Raji (cell line): Measurements from ENCODE around the gene SLC2A9.

Experiments
- POLR2A ChIP-seq: IDR thresholded peaks from 2 replicates; pipeline ENCODE4 v1.6.1; 2011; ENCODE audit warnings: low read depth, low read length, control low read depth; ENCODE audit not compliant: insufficient read depth

SLC2A9 gene

DNA sequence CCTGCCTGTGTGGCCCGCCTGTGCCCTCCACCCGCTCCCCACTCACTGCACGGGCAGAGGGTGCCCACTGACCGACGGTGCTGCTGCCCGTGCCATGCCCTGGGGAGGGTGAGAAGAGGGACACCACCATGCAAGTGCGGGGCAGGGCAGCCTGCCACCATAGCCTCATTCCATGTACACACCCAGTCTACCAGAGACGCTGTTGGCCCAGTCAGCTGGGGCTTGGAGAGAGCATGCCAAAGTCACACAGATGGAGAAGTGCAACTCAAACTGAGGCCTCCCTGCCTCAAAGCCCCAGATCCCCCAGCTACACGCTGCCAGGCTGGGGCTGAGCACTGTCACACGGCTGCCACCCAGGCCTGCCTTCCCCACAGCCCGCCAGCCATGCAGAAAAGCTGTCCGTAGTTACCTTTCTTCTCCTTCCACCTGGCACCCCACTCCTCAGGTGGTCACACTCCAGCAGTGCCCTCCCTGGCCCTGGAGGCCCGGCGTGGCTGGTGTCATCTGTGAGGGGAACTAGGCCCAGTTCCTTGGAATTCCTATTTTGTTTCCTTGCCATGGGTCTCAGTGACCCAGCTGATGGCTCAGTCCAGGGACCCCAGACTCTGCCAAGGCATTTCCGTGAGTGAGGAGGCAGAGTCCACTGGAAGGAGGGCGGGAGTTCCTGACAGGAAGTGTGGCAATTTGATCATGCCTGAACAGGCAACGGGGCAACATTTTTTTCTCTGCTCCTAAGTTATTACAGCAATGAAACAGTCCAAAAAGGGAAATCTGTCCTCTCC is at the start of gene SLC2A9:
Gene SLC2A9 (minus strand): TSS at position 627 of the 782 bp plus-strand sequence. CDS start 68 bp downstream, at position 559.
- no peak for TF ChIP-seq POLR2A

DNA sequence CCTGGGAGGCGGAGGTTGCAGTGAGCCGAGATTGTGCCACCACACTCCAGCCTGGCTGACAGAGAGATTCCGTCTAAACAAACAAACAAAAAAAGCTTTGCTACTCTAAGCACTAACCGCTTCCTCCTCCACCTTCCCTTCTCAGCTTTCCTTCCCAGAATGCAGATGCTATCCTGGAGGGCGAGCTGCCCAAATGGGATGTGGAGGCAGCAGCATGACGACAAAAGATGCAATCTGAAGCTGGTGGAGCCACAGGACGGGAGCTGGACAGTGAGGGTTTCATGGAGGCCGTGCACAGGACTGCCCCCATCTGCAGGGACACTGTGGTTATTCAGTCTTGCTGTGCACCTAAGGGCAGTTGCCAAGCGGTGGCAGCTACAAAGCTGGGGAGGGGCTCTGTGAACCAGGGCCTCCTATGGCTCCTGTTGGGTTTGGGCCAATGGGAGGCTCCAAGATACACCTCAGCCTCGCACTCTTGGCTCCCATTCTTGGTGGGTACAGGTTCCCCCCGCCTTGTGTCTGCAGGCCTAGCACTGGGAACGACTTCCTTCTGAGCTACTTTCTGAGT is 47.9 kb upstream of the SLC2A9 start:
- TF ChIP-seq POLR2A, result no peak

DNA sequence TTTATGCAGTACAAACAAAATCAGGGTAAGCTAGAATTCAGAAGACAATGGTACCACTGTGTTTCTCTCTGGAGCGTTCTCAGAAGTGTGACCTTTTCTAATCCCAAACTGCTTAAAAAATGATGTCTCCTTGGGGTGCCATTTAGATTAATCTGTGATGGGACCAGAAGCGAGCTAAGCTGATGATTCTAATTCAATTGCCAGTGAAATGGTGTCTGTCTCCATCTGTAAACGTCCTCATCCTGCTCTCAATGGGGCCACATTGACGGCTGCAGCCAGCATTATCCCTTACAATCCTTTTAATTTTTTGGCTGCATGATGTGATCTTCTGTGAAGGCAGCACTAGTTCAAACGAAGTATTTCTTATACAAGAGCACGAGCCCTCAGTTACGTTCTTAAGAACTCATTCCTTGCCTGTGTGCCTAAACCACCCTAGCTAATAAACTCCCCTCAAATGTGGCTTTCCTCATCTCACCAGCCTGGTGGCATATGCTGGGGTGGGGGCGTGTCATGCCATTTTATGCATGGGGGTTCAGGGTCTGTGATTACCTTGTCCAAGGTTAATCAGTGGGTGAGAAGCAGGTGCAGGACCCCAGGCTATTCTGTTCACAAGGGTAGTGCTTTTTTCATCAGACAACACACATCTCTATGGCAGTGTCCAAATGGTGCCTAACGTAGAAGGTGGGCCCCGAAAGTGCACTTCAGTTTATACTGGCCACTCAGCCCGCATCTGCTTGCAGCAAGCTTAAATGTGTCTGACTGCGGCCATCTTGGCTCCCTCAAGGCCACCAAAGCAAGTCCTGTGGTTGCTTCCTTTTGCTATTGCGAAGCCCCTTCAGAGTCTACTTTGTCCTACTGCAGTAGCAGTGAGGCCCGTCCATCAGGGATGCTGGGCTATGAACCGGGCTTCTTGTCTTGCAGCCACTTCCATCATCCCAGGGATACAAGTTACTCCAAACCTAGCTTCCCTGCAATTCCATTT is 45.7 kb upstream of the SLC2A9 start:
- no peak for TF ChIP-seq POLR2A

DNA sequence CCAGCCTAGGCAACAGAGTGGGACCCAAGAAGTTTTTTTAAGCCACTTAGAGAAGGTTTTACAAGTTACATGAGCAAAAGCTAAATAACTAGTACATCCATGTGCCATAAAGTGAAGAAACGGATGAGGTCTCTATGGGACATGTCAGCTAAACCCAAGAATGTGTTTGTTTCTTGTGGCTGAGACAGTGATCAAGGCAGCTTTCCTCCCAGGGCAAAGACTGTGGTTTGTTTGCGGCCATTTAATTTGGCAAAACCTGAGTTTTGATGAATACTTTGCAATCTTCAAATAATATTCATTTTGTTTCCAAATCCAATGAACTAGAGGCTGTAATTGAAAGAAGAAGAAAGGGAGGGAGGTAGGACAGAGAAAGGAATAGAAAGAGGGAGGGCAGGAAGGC is 44.9 kb upstream of the SLC2A9 start:
- no peak for TF ChIP-seq POLR2A

DNA sequence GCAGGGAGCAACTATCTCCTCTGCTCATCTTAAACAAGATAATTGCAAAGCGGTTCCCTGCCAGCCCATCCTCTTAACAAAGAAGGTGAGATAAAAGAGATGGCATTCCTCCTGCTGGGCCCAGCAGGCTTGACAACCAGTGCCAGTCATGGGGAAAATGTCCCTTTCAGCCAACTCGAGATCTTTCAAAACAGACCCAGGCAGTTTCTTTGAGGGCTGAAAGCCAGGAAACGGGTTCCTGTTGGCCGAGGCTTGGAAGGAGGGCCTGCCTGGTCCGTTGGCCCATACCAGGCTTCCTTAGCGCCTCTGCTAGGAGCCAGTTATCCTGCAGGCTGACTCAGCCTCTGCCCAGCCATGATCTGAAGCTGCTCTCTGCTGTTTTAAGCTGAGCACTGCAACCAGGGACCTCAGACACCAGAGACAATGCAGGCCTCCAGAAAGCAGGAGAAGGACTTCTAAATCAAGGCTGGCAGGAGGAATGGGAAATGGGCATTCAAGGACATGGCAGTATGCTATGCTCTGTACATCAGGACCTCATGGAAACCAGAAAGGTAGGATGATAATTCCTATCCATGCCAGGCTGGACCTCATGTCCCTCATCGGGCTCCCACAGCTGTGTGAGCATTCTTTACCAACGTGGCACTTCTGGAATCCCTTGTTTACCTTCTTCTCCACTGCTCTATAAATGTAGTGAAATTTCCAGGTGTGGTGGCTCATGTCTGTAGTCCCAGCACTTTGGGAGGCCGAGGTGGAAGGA is 42.4 kb upstream of the SLC2A9 start:
- no peak for TF ChIP-seq POLR2A

DNA sequence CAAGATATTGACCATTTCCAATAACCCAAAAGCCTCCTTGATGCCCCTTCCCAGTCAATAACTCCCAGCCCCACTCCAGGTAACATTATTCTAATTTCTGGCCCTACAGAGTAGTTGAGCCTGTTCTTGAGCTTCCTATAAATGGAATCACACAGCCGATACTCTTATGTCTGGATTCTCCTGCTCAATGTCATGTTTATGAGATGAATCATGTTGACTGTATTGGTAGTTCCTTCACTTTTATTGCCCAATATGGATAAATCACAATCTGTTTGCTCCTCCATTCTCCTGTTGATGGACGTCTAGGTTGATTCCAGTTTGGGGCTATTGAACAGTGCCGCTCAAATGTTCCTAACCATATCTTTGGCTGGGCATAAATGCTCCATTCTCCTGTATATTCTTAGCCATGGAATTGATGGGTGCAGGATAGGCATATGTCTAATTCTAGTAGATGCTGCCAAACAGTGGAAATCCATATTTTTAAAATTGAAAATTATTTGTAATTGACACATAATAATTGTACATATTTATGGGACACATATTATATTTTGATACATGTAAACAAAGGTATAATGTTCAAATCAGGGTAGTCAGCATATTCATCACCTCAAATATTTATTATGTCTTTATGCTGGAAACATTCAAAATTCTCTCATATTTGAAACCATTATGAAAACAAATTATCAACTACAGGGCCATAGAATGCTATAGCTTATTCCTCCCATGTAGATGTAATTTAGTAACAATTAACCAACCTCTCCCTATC is 40.5 kb upstream of the SLC2A9 start:
- no peak for TF ChIP-seq POLR2A

DNA sequence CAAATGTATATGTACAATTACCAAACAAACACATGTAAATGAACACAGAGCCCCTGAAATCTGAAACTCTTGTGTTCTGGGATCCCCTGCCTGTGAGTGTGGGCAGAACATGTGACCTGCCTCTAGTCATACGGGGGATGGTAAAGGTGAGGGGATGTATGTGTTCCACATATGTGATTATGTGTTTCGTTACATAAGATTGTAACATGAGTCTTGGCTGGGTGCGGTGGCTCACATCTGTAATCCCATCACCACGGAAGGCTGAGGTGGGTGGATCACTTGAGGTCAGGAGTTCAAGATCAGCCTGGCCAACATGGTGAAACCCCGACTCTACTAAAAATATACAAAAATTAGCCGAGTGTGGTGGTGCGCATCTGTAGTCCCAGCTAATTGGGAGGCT is 37.1 kb upstream of the SLC2A9 start:
- TF ChIP-seq POLR2A, result no peak

DNA sequence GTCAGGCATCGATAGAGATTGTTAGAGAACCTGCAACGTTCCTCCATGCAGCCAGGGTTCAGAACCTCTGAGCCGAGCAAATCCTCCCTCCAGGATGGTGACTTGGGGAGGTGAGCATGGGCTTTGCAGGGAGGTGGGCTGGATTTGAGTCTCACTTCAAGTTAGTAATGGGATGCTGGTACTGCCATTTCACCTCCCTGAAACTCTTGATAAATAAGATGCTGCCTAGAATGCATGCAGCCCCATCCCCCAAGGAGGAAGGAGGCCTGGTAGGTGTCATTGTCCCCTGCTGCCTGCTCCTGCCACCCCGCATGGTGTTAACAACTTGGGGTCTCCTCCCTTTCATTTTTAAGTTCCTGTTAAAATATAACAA is 35.7 kb upstream of the SLC2A9 start:
- no peak for TF ChIP-seq POLR2A

DNA sequence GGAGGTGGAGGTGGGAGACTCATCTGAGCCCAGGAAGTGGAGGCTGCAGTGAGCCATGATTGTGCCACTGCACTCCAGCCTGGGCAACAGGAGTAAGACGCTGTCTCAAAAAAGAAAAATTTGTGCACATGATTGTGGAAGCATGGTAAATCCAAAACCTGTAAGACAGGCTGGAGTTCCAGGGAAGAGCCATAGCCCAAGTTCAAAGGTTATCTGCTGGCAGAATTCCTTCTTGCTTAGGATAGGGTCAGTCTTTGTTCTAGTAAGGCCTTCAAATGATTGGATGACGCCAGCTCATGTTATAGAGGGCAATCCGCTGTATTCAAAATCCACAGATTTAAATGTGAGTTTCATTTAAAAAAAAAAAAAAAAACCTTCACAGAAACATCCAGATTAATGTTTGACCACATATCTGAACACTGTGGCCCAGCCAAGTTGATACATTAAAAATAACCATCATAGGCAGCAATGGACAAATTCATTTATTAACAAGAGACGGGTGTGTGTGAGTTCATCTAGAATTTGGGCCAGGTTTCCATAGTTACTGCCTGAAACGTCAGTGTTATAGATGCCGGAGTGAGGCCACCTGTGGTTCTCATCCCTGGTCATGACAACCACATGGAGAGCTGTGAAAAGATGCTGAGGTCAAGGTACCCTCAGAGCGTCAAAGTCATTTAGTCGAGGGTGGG is 35.2 kb upstream of the SLC2A9 start:
- TF ChIP-seq POLR2A, result no peak

DNA sequence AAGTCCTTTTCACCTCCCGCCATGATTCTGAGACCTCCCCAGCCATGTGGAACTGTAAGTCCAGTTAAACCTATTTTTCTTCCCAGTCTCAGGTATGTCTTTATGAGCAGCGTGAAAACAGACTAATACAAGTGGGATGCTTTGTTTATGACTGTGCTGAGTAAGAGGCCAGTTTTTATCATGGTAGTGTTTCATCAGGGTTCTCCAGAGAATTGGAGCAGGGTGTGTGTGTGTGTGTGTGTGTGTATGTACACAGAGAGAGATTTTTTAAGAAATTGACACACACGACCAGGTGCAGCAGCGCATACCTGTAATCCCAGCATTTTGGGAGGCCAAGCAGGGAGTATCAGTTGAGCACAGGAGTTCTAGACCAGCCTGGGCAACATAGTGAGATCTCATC is 34.6 kb upstream of the SLC2A9 start:
- TF ChIP-seq POLR2A, result no peak

DNA sequence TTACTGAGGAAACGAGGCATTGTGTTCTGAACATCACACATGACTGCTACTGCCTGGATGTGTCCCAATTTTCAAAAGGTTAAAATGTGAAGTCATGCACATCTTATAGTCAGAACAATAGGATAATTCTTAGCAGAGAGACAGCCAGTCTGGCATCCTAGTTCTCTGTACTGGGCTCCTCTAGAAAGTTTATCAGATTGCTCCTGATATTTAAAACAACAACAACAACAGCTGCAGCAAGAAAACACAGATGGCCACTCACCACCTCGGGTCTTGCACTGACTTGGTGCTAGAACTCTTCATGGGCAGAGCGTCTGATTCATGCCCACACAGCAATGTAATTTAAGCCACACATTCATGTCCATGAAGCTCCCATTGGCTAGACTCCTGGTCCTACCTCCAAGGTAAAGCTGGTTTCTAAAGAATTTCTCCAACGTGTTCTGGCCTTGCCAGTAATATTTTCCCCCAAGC is 33.3 kb upstream of the SLC2A9 start:
- no peak for TF ChIP-seq POLR2A

DNA sequence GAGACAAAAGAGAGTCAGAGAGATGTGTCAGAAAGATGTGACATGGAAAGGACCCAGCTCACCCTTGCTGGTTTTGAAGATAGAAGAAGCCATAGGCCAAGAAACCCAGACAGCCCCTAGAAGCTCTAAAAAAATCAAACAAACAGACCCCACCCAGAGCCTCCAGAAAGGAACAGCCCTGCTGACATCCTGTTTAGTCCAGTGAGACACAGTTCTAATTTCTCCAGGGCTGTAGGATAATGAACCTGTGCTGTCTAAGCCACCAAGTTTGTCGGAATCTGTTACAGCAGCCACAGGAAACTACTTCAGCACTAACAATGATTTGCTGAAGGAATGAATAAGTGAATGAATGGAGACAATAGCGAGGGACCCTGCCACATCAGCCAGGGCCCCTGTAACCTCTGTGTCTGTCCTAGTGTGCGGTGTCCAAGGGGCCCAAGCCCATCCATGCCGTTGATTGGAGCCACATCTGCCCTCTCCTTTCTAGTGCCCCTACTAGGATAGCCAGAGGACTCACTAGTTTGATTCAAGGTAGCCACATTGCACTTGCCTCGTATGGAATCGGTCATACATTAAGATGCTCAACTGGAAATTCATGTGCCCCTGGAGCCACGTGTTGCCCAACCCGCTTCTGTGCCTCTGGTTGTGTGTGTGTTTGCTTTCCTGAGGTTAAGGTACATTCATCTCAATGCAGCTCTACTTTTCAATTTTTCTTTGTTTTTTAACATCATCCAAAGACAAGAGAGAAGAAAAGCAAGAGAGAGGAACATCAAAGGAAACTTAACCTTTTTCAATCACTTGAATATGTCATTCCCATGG is 32.5 kb upstream of the SLC2A9 start:
- no peak for TF ChIP-seq POLR2A

DNA sequence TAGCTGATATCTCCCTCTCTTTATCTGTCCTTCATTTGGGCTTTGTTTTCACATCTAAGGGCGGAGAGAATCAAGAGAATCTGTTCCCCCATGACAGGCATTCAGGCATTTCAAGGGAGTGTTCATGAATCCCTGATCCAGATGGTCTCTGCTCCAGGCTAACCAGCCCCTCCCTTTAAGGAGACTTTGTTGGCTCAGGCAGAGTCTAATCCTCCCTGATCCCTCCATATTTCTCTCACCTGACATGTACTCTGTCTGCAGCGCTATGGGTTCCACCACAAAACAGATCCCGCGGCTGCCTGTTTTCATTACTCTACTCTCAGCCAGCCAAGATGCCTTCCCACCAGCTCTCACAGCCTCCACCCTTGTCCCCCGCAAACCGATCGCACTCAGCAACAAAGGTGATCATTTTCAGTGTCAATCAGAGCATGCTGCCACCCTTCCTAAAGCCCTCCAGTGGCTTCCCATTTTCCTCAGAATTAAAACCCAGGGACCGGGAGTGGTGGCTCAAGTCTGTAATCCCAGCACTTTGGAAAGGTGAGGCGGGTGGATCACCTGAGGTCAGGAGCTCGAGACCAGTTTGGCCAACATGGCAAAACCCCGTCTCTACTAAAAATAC is 30.3 kb upstream of the SLC2A9 start:
- TF ChIP-seq POLR2A, result no peak

DNA sequence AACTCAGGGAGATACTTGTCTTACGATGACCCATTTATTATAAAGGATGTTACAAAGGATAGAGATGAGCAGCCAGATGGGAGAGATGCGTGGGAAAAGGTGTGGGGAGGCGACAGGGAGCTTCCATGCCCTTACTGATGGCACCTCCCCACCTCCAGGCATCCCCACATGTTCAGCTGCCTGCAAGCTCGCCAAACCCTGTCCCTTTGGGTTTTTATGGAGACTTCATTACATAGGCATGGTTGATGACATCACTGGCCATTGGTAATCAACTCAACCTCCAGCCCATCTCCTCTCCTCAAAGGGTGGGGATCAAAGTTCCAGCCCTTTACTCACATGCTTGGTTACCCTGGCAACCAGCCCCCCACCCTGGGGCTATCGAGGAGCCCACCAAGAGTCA is 29.4 kb upstream of the SLC2A9 start:
- no peak for TF ChIP-seq POLR2A
